NCI-H345 treated with DMSO at 0.1 percent for 48 hours (cell line): ENCODE data around the gene CPXM1.
"Not testable (repeated sequence)": the region's sequence is repeated elsewhere in the genome, so short reads cannot be mapped to it uniquely, and the experiment has no call there.

Experiments used
- DNase-seq: peaks from one replicate; lab custom pipeline; 2025; ENCODE audit not compliant: unreplicated experiment; lab: John Stamatoyannopoulos, UW

Gene CPXM1

DNA sequence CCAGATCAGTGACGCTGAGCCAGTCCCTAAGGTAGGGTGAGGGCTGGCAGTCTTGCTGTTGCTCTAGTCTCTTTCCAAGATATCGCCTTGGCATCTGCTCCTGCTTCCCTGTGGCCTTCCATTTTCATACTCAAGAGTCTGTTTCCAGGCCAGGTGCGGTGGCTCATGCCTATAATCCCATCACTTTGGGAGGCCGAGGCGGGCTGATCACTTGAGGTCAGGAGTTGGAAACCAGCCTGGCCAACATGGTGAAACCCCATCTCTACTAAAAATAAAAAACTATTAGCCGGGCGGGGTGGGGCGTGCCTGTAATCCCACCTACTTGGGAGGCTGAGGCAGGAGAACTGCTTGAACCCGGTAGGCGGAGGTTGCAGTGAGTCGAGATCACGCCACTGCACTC, 30.3 kb downstream of the CPXM1 start:
- not testable (repeated sequence) for DNase-seq

DNA sequence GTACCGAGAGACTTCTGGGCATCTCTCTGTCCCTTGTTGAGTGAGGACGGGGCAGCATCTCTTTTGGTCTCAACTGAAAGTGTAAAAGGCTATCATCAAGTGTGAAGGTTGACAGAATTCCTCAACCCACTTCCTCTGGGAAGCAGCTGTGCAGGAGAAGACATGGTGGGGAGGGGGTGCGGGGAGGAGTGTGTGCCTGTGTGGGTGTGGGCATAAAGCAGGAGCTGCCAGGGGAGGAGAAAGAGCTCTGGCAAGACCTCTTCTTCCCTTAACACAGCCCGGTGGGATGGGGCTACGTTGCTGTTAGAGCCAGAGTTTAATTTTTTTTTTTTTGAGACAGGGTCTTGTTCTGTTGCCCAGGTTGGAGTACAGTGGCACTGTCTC, 31.8 kb downstream of the CPXM1 start:
- DNase-seq = no peak

DNA sequence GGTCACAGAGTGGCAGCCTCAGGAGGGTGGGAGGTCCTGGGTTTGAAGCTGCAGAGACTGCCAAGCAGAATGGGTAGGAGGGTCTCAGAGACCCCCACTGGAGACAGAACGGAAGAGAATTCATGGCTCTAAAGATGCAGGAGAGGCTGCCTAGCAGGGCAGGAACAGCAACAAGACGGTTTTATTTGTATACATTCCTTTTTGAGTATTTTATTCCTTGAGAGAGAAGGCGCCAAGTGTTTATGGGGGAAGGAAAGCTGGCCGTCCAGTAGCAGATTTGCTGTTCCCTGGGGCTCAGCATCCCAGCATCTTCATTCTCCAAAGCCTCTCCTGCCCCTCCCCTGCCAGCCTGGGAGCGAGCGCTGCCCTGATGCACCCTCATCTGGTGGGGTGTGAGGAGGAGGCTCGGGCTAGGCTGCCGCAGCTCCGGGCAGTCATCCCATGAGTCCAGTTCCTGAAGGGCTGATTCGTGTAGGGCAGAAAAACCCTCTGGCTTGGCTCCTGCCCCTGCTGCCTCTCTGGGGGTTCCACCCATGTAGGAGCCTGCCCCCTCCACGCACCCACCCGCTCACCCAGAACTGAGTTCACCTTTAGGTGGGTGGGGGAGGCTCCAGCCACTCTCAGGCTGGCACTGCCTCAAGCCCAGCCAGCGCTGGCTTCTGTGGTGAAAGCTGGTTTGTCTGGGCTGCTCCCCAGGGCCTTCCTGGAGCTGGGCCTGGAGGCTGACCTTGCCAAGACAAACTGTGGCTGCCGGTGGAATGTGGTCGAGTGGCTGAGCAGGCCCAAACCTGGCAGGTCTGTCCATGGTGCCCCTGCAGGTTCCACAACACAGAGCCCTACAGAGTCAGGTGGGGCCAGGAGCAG, 32.4 kb downstream of the CPXM1 start:
- DNase-seq = no peak

DNA sequence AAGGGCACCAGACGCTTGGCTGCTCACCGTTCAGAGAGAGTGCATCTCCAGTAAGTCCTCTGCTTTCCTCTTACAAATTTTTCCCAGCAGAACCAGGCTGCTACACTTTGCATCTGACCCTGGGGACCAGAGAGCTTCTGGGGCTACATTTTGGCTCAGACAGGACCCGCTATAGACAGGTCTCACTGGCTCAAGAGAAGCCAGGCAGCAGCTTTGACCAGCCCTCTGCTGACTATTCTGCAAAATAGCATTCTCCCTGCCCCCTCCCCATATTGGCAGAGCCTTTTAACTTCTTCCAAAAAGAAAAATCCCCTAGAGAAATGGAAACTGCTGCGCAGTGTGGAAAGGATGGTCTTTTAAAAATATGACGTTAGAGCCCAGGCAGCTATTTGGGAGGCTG, 37.2 kb downstream of the CPXM1 start:
- no peak for DNase-seq

DNA sequence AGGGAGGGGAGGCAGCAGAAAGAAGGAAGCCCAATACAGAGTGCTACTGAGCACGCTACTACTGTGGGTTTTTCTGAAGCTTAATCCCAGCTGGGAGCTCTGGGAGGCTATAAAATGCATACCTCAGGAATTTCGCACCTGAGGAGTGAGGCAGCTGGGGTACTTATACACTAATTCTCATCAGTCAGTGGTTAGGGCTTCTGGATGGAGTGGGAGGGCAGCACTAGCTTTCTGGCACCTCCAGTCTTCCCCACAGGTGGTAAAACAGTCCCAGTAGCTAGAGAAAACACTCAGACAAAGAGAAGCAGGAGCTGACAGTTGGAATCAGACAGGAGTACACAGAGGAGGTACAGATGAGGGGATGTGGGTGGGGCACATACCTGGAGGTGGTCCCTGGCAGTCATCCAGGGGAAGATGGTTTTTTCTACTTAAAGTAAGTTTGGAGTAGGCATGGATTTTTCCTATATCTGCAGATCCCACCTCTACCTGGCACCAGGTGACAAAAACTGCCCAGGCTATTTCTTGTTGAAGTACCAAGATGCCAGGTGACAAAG, 37.8 kb downstream of the CPXM1 start:
- DNase-seq = peak; percentile 88

DNA sequence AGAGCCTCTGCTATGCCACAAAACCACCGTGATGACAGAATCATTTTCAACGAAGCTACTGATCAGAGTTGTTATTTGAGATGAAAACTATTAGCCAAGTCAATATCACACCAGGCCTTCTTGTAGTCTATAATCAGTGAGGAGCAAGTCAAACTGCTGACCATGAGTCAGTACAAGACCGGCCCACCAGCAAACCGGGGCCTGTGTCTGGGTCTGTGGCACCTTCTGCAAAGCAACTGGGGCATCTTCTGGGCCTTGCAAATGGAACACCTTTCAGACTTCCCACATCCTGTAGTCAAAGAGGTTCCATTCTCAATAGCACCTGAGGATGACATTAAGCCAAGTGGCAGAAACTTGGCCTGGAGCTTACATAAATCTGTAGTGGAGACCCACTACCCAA, 38.5 kb downstream of the CPXM1 start:
- no peak for DNase-seq

DNA sequence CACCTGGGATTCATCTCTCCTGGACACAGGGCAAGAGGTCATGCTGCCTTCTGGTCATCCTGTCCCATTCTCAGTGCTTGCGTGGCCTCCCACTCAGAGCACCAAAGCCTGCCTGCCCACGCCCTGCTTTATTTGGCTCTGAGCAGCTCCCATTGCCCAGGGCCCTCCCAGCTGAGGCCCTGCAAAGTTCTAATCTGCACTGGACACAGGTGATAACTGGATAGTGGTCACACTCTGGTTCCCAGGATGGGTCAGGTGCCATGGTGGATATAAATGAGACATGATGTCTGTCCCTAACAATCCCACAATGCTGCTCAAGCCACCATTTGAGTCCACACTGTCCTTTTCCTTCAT, 39.5 kb downstream of the CPXM1 start:
- no peak for DNase-seq

DNA sequence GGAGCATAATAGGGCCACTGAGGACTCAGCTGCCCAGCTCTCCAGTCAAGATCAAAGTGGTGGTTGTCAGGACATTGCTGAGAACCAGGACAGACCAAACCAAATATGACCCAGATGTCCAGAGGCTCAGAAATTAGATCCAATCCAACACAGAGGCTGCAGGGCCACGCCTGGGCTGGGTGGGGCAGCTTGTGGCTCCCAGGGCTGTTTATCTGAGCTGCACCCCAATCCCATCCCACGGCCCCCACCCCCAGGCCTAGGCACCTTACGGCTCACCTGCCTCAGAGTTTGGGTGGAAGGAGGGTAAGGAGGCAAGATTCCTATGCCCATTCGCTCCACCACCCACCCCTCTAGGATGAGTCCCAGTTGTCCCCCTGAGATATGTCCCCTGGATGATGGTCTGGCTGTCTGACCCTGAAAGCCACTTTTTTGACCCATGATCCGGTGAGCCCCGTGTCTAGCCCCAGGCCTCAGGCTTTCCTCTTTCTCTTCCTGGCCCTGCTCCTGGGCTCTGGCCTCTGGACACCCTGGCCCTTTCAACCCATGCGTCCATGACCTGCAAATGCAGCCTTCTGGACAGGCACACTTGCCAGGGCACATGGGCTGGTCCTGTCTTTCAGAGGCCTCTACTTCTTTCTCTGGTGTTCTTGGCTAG, 40.0 kb downstream of the CPXM1 start:
- DNase-seq = no peak

DNA sequence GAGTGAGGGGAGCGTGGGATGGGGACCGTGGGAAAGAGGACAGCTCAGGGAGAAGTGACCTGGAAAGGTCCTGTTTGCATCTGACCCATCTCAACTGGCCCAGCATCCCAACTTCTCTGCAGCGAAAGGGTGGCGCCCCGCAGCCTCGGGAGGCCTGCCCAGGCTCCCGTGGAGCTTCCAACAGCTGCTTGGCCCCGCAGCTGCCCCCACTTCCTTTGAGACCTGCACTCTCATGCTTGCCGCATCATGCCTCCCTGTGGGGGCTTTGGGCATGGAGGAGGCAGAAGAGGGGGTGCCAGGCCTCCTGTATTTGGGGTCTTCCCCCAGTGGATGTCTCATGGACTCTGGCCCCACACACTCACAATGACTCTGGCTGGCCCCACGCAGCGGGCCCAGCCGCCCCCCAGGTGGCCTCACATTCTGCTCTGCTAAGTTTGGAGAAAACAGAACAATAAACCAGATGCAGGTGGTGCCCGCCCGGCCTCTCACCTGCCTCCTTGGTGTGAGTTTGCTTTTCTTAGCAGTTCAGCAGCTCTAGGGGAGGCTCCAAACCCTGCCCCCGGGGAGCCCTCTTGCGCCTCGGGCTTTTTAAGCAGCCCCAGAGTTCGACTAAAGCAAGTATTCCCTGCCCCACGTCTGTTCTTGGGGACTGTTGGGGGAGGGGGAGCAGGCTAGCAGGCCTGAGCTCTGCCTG, 40.7 kb downstream of the CPXM1 start:
- no peak for DNase-seq

DNA sequence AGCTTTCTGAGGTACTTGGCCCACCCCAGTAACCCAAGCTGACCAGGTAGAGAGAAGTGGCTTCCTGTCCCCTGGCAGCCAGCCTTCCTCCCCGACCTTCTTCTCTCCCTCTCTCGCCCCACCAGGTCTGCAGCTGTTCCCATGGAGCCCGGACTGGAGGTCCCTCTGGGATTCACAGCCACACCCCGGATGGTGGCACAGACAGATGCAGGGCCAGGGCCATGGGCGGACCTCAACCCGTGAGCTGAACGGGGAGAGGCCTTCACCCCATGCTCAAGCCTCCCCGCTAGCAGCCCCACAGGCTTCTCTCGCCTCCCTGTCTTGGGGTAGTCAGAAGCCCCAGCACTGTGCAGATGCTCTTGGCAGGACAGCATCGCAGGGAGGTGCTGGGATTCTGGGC, 41.3 kb downstream of the CPXM1 start:
- no peak for DNase-seq

DNA sequence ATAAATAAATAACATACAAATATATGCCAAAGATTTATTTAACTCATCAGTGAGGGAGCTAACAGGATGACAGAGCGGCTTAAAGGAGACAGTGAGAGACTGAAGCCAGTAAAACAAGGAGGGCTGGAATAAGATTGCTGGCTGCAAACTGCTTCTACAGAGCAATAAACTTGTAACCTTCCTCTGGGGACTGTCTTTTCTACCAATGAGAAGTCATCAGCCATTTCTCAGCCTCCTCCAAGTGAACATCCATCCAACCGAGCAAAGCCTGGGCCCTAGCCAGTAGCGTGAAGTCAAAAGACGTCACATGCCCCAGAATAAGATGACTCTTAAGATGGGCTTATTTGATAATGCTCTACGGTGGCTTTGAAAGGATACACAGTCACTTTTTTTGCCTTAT, 42.5 kb downstream of the CPXM1 start:
- DNase-seq = no peak

DNA sequence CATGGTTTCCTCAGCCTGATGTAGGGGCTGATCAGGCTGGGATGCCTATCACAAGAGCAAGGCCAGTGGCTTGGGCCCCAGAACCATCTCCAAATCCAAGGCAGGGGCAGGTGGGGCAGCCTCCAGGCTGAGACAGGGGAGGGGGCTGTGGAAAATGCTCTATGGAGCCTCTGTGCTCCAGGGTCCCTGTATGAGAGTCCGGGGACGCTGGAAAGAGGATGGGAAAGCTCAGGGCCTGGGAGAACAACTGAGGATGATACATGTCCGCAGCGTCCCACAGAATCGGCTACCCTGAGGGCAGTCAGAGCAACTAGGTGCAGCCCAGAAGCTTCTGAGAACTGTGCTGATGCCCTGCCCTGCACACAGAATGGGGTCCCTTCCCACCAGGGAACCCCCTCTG, 43.4 kb downstream of the CPXM1 start:
- no peak for DNase-seq

DNA sequence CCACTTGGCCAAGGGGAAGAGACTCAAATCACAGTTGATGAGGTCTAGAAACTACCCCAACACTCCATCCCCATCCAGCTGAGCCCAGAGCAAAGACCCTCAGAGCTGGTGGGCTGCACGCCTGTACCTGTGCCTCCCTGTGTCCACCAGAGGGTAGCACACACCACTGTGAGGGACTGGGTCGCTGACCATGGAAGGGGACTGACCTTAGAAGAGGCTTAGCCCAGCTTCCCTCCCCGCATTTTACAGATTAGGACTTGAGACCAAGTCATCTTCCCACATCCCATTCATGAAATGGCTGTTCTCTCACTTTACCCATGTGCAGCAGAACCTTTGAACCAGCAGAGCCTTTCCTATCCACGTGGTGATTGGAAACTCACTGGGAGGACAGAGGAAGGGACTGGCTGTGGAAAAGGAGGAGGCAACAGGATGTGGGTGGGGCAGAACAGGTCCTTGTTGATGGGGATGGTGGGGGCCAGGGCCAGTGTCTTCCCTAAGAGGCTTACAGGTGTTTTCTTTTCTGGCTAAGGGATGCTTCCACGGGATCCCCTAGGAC, 44.3 kb downstream of the CPXM1 start:
- no peak for DNase-seq

DNA sequence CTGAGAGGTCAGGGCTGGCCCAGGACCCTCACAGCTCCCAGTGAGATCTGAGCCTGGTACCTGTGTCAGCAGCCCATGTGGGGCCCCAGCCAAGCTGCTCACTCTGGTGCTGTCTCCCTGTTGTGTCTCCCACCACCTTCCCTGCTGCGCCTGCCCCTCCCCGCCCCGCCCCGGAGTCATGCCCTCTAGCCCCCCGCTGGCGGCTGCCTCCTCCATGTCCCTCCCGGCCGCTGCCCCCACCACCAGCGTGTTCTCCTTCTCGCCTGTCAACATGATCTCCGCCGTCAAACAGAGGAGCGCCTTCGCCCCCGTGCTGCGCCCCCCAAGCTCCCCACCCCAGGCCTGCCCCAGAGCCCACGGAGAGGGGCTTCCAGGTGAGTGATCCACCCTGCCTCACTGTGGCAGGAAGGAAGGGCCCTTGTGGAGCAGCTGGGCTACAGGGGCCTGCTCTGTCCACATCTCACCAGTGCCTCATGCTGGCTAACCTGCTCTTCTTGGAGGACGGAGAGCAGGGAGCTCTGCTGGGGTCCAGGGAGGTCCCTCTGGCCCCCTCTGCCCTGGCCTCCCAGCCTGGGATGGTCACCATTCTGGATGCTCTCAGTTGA, 44.9 kb downstream of the CPXM1 start:
- no peak for DNase-seq

DNA sequence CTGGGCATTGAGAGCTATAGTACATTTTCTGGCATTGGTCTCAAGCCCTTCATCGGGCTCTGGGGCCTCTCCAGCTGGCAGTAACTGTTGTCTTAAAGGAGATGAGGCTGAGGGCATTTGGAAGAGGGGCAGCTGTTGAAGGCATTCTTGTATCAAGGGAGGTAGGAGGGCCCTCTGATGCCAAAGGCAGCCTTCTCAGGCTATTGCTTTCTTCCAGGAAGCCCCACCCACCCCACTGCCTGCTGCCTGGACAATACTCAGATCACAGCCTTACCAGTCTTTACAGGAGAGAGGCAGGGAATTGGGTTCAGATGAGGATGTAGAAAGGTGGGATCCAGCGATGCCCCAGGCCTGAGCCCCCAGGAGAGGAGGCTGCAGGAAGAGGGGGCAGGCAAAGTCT, 46.0 kb downstream of the CPXM1 start:
- no peak for DNase-seq

DNA sequence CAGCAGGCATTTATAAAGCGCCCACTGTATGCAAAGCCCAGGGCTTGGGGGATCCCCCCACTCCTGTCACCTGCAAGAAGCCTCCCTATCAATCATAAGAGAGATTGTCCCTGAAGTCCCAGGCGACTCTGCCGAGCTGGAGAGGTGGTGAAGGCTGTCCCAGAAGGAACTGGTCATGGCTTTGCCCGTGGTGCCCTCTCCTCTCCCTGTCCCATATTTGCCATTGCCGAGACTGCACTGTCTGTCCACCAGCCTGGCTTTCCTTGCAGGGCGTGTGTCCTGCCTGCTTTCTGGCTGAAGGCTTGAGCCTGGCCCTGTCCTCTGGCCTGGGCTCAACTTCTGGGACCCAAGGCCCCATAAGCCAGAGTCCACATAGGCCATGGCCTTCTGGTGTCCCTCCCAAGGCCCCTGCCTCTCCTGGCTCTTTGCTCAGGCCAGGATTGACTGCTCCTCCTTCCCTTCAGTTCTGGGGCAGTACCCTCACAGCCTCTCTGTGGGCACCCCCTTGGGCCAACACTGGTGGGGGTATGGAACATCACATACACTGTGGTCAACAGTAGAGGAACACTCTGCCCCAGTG, 46.9 kb downstream of the CPXM1 start:
- DNase-seq = no peak

DNA sequence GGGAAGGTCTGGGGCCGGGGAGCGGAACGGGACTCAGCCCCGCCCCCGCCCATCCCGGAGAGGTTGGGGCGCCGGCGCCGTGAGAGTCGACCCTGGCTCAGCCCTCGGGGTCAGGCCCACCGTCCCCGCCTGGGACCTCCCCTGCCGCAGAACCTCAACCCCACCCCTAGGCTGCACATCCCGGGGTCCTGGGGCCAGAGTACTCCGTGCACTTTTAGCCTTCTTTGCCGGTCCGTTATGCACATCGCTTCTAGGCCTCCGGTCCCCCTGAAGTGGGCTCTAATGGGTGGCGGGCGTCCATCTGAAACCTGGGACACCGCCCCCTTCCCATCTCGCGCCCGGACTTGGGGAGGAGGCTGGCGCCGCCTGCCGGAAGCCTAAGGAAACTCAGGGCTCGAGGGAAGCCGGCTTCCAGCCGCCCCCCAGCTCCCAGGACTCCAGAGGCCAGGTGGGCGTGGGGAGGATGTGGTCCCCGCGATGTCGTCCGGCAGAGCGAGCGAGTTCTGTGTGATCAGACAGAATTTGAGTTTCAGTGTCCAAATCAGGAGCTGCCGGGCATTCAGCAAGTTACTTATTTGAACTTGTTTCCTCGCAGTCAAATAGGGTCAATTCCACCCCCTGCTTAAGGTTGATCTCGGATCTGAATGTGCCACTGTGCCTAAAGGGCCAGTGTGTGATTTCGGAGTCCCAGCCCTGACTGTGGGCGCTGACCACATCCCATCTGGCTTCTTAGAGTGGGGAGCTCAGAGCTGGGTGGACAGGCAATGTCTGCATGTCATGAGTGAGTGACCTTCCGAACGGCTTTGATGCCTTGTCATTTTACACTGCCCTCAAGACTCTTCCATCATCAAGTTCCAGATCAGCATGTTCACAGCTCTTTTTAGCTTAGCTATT, 47.6 kb downstream of the CPXM1 start:
- DNase-seq = peak; percentile 50

DNA sequence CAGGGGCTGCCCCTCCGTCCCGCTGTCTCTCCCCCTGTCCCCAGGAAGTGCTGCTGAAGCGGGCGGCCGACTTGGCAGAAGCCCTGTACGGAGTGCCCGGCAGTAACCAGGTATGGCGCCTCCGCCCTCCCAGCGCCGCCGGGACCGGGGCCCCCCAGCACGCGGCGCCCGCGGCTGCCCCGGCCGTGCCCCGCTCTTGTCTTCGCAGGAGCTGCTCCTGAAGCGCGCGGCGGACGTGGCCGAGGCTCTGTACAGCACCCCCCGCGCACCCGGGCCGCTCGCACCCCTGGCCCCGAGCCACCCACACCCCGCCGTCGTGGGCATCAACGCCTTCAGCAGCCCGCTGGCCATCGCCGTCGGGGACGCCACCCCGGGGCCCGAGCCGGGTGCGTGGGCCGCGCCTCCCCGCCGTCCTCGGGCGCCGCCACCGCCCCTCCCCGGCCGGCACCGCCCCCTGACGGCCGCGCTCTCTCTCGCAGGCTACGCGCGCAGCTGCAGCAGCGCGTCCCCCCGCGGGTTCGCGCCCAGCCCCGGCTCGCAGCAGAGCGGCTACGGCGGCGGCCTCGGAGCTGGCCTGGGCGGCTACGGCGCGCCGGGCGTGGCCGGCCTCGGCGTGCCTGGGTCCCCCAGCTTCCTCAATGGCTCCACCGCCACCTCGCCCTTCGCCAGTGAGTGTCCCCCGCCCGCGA, 48.4 kb downstream of the CPXM1 start:
- DNase-seq = peak; percentile 3

DNA sequence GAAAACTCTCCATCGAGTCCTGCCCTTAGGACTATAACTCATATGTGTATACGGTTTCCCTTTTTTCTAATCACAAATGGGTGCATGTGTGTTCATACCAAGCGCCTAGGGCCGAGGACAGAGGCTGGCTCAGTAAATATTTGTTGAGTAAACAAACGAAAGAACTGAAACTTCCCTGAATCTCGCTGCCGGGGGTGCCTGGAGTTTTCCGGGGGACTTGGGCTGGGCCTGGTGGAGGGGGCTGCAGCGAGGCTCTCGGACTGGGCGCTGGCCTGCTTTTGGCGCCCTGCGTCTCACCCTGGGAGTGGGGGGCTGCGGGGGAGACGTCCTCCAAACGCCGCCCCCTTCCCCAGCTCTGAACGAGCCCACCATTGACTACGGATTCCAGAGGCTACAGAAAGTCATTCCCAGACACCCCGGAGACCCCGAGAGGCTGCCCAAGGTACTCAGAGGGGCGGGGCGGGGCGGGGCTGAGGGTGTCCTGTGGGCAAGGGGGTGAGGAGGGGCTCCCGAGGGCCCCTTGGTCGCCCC, 49.0 kb downstream of the CPXM1 start:
- DNase-seq = peak; percentile 35
